ENCODE results near the gene NKAIN4.

NKAIN4 gene

DNA sequence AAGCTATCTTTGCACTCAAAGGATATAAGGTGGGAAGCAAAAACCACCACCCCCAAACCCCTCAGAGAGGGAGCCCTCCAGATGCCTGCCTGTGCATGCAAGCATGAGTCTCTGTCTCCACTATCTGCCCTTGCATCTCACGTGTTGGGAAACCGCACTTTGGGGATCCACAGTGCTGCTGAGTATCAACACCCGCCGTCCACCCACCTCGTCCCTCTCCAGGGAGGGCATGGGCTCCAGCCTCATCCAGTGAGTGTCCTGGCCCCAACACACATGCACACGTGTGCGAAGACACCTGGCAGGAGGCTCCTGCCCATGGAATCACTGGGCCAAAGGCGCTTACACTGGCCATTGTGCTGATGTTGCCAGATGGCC is 34.8 kb downstream of the NKAIN4 start:
- DNase-seq (ENCODE audit: low read depth, low spot score): no peak
- H3K9ac ChIP-seq (ENCODE audit: insufficient read length): no peak overlapping the region
- H3K4me3 ChIP-seq: no peak overlapping the region
- H3K27ac ChIP-seq: no peak overlapping the region
- TF ChIP-seq POLR2AphosphoS5 (IDR thresholded peaks at IDR 0.05; ENCODE audit: borderline replicate concordance, low read depth, low read length) (no peak), FOXP2 (optimal IDR thresholded peaks at IDR 0.05; ENCODE audit: control extremely low read depth, extremely low read length, insufficient read depth) (no peak), EZH2 (IDR thresholded peaks at IDR 0.05) (no peak)
- H3K36me3 ChIP-seq (ENCODE audit: insufficient read depth, low read length): peaks cover 4% of the 10 kb centered on the region
- no peaks in the 10 kb centered on the region for H3K9me3 ChIP-seq (ENCODE audit: low read depth, low read length)

- no peaks in the 10 kb centered on the region for H3K9me3 ChIP-seq (ENCODE audit: low read depth, low read length)
- DNase-seq (ENCODE audit: low read depth, low spot score): no peak
- H3K27ac ChIP-seq: no peak overlapping the region
- peaks cover 10% of the 10 kb centered on the region for H3K36me3 ChIP-seq (ENCODE audit: insufficient read depth, low read length)
- no peak for TF ChIP-seq FOXP2 (optimal IDR thresholded peaks at IDR 0.05; ENCODE audit: control extremely low read depth, extremely low read length, insufficient read depth)
- TF ChIP-seq POLR2AphosphoS5 (IDR thresholded peaks at IDR 0.05; ENCODE audit: borderline replicate concordance, low read depth, low read length): no peak
- no peak for TF ChIP-seq EZH2 (IDR thresholded peaks at IDR 0.05)
- no peak overlapping the region for H3K4me3 ChIP-seq
- no peak overlapping the region for H3K9ac ChIP-seq (ENCODE audit: insufficient read length)
These were observed 35.4 kb downstream of the NKAIN4 start for GRCh38 chr20:63218701-63219446.

DNA sequence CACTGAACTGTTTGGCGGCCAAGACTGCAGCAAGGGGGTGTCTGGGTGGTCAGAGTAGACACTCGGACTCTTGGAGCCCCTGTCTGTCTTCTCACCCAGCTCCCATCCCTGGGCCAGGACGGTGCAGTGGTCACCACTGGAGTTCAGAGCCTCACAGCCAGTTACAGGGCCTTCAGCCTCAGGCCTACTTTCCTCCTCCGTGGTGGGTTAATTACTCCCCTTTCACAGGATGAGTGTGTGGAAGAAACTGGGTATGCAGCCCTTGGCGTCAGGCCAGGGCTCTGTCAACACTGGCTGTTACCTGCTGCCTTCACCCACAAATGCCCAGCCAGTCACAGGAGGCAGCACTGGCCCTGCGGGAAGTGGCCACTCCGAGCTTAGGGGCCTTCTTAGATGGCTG is 36.6 kb downstream of the NKAIN4 start:
- Histone ChIP-seq H3K9me3 (ENCODE audit: low read depth, low read length) (no peaks in the 10 kb centered on the region), H3K27ac (no peak overlapping the region), H3K9ac (ENCODE audit: insufficient read length) (no peak overlapping the region), H3K36me3 (ENCODE audit: insufficient read depth, low read length) (peaks cover 22% of the 10 kb centered on the region), H3K4me3 (no peak overlapping the region)
- no peak for DNase-seq (ENCODE audit: low read depth, low spot score)
- no peak for TF ChIP-seq FOXP2 (optimal IDR thresholded peaks at IDR 0.05; ENCODE audit: control extremely low read depth, extremely low read length, insufficient read depth)
- TF ChIP-seq POLR2AphosphoS5 (IDR thresholded peaks at IDR 0.05; ENCODE audit: borderline replicate concordance, low read depth, low read length): no peak
- no peak for TF ChIP-seq EZH2 (IDR thresholded peaks at IDR 0.05)

- Histone ChIP-seq H3K9me3 (ENCODE audit: low read depth, low read length) (no peaks in the 10 kb centered on the region), H3K27ac (no peak overlapping the region), H3K9ac (ENCODE audit: insufficient read length) (peak overlapping the region; percentile 85), H3K36me3 (ENCODE audit: insufficient read depth, low read length) (peaks cover 29% of the 10 kb centered on the region), H3K4me3 (peak overlapping the region; percentile 85)
- TF ChIP-seq POLR2AphosphoS5 (IDR thresholded peaks at IDR 0.05; ENCODE audit: borderline replicate concordance, low read depth, low read length) (no peak), FOXP2 (optimal IDR thresholded peaks at IDR 0.05; ENCODE audit: control extremely low read depth, extremely low read length, insufficient read depth) (no peak), EZH2 (IDR thresholded peaks at IDR 0.05) (no peak)
- no peak for DNase-seq (ENCODE audit: low read depth, low spot score)
These were observed 37.3 kb downstream of the NKAIN4 start for GRCh38 chr20:63216849-63217471.

GRCh38 chr20:63216041-63216848 is 38.0 kb downstream of the NKAIN4 start, which contains the start of gene YTHDF1:
Gene YTHDF1 (minus strand): TSS chr20:63216131. CDS start chr20:63215892, 239 bp downstream.
- Histone ChIP-seq H3K9me3 (ENCODE audit: low read depth, low read length) (no peaks in the 10 kb centered on the region), H3K9ac (ENCODE audit: insufficient read length) (peak within 1 kb of the TSS; percentile 97), H3K27ac (0 out of 2 replicates have a peak within 1 kb of the TSS, but pooled peaks have one; percentile 57), H3K4me3 (peak within 1 kb of the TSS; percentile 96), H3K36me3 (ENCODE audit: insufficient read depth, low read length) (peaks cover 36% of the 10 kb centered on the region)
- TF ChIP-seq FOXP2 (optimal IDR thresholded peaks at IDR 0.05; ENCODE audit: control extremely low read depth, extremely low read length, insufficient read depth) (no peak), POLR2AphosphoS5 (IDR thresholded peaks at IDR 0.05; ENCODE audit: borderline replicate concordance, low read depth, low read length) (peak; percentile 82)
- peak; percentile 40 for DNase-seq (ENCODE audit: low read depth, low spot score)

DNA sequence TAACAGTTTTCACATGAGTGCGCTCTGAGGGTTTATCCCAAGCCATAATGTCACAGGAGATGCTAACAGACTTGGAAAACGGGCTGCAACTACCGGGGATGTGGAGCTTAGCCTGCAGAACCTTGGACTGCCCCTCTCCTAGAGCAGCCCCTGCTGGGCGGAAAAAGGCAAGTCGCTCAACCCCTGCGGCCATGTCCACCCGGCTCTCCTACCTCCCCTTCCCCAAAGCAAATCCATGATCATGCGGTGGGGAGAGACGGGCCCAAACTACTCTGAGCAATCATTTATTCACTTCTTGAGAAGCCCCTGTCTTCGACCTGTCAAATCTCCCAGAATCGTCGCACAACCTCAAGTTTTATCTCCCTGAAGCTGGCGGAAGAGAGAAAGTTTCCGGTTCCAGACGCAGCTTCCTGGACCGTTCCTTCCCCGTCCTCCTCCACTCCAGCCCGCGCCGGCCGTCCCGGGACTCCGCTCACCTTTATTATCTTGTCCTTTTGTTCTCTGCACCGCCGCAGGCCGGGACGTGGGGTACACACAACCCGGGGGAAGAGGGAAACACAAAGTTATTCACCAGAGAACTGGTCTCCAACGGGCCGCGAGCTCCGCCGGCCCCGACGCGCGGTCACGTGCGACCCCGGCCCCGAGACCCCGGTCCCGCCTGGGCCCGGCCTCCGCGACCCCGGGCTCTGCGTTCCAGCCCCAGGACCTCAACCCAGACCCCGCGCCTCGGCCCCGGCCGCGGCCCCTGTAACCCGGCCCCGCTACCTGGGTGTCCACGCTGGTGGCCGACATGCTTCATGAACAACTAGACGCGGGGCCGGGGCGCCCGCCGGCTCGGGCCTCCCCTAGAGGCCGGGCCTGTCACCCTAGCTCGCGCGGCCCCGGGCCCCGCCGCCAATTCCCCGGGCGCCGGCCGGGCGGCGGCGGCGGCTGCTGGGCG is 38.9 kb downstream of the NKAIN4 start:
- Histone ChIP-seq H3K27ac (0 out of 2 replicates have a peak overlapping the region, but pooled peaks have one; percentile 57), H3K9ac (ENCODE audit: insufficient read length) (peak overlapping the region; percentile 97), H3K36me3 (ENCODE audit: insufficient read depth, low read length) (peaks cover 42% of the 10 kb centered on the region), H3K4me3 (peak overlapping the region; percentile 96), H3K9me3 (ENCODE audit: low read depth, low read length) (no peaks in the 10 kb centered on the region)
- TF ChIP-seq FOXP2 (optimal IDR thresholded peaks at IDR 0.05; ENCODE audit: control extremely low read depth, extremely low read length, insufficient read depth) (no peak), EZH2 (IDR thresholded peaks at IDR 0.05) (no peak), POLR2AphosphoS5 (IDR thresholded peaks at IDR 0.05; ENCODE audit: borderline replicate concordance, low read depth, low read length) (no peak)
- DNase-seq (ENCODE audit: low read depth, low spot score): no peak

DNA sequence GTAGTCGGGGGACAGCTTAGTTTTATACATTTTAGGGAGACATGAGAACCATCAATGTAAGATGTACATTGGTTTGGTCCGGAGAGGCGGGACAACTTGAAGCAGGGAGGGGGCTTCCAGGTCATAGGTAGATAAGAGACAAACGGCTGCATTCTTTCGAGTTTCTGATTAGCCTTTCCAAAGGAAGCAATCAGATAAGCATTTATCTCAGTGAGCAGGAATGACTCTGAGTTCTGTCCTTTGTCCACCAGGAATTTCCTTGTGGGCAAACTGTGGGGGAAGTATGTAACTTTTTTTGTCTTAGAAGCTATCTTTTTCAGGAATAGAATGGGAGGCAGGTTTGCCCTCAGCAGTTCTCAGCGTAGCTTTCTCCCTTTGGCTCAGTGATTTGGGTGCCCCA is 39.7 kb downstream of the NKAIN4 start:
- Histone ChIP-seq H3K36me3 (ENCODE audit: insufficient read depth, low read length) (peaks cover 50% of the 10 kb centered on the region), H3K9me3 (ENCODE audit: low read depth, low read length) (no peaks in the 10 kb centered on the region), H3K4me3 (peak overlapping the region; percentile 96), H3K9ac (ENCODE audit: insufficient read length) (peak overlapping the region; percentile 97), H3K27ac (no peak overlapping the region)
- no peak for TF ChIP-seq POLR2AphosphoS5 (IDR thresholded peaks at IDR 0.05; ENCODE audit: borderline replicate concordance, low read depth, low read length)
- no peak for TF ChIP-seq FOXP2 (optimal IDR thresholded peaks at IDR 0.05; ENCODE audit: control extremely low read depth, extremely low read length, insufficient read depth)
- no peak for TF ChIP-seq EZH2 (IDR thresholded peaks at IDR 0.05)
- DNase-seq (ENCODE audit: low read depth, low spot score): no peak
